Lung (tissue), 12 donors: ENCODE results near the gene C4BPB. TPM values are rescaled to one million over a fixed set of nuclear protein-coding genes. Genes with fewer than 3 reads are reported as not detected.

Experiments
- ATAC-seq: fragments of 200-7000 bp; cut with Tn5 transposase; one replicate; pipeline ENCODE4 v1.9.1; 2020; ENCODE audit warnings: moderate number of reproducible peaks; ENCODE audit not compliant: insufficient read depth, low FRiP score
- DNase-seq, 3 donors: peaks; one replicate each; pipeline ENCODE4 v3.0.0-alpha.2; 2013 to 2017
- H3K27ac ChIP-seq, 2 donors: one replicate each; pipeline ENCODE4 v1.5.1; 2013; ENCODE audit warnings: mild to moderate bottlenecking in 2 of 2, moderate library complexity in 2 of 2, control low read depth in 1 of 2, inconsistent platforms in 1 of 2, low read depth in 1 of 2, low read length in 1 of 2
- H3K27me3 ChIP-seq, 3 donors: one replicate each; pipeline ENCODE4 v1.5.1; 2013; ENCODE audit warnings: low read length in 2 of 3; ENCODE audit not compliant: control insufficient read depth in 3 of 3, insufficient read depth in 3 of 3
- H3K36me3 ChIP-seq, 4 donors: one replicate each; pipeline ENCODE4 v1.5.1; 2013; ENCODE audit warnings: low read length in 4 of 4, mild to moderate bottlenecking in 1 of 4, moderate library complexity in 1 of 4; ENCODE audit not compliant: control insufficient read depth in 4 of 4, insufficient read depth in 4 of 4
- H3K4me1 ChIP-seq, 5 donors: one replicate each; pipeline ENCODE4 v1.5.1; 2013; ENCODE audit warnings: low read length in 5 of 5, mild to moderate bottlenecking in 2 of 5, moderate library complexity in 1 of 5; ENCODE audit not compliant: control insufficient read depth in 5 of 5, insufficient read depth in 5 of 5
- H3K4me3 ChIP-seq: one replicate; pipeline ENCODE4 v1.5.1; 2013; ENCODE audit warnings: mild to moderate bottlenecking, control low read depth, moderate library complexity
- H3K9ac ChIP-seq, 2 donors: one replicate each; pipeline ENCODE4 v1.5.1; 2013; ENCODE audit warnings: low read length in 2 of 2, control low read depth in 1 of 2; ENCODE audit not compliant: insufficient read depth in 1 of 2
- H3K9me3 ChIP-seq, 4 donors: one replicate each; pipeline ENCODE4 v1.5.1; 2013; ENCODE audit warnings: low read length in 3 of 4, mild to moderate bottlenecking in 1 of 4, moderate library complexity in 1 of 4; ENCODE audit not compliant: control insufficient read depth in 4 of 4, insufficient read depth in 3 of 4
- CTCF ChIP-seq: IDR thresholded peaks from 2 replicates; pipeline ENCODE4 v1.5.1; 2012; ENCODE audit warnings: mild to moderate bottlenecking; ENCODE audit errors: control extremely low read depth, extremely low read depth
- WGBS, 2 donors: extraction: QIAGEN DNeasy Blood & Tissue Kit; methylation state at CpG; one replicate each; pipeline ENCODE4 v1.1.7; 2013; 5-methylcytosine and 5-hydroxymethylcytosine counted together
- polyA plus RNA-seq, 2 donors: library from polyadenylated mRNA; stranded (reverse); fragments of 200-250 nt; gene quantifications; one replicate each; pipeline ENCODE4 v1.2.1, GENCODE V29; 2013
- total RNA-seq, 2 donors: library from RNA; depleted of rRNA in 1 of 2; stranded (reverse); fragments of >200 nt in 1 of 2; gene quantifications; one replicate each; pipeline ENCODE4 v1.2.1, GENCODE V29; 2014 to 2021
- donor health status: control.
- donor health status: control.
- donor health status: Bipolar disorder and iron deficiency.
- donor health status: healthy.
- donor health status: DM: yes; HTN: yes; CAD: no.

C4BPB gene
- total and polyA plus RNA-seq, 4 donors = 2.6 to 6.5 (median 4.7) TPM

DNA sequence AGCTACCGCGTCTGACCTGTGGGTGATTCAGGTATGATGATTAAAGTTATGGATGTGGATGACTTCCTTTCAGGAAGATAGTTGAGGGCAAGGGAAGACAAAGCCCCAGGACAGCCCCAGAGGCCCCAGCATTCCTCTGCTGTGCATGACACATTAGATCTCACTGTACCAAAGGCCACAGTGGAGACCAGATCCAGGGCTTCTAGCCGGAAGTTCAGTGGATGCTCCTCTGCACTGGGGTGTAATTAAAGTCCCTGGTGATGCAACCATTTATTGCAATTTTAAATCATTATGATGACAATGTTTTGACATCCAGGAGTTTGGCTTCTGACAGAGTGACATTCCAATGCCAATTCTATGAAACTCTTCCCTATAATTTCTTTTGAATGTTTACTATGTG is 20.3 kb downstream of the C4BPB start:
- Histone ChIP-seq H3K27ac (no peak overlapping the region), H3K9me3 (no peaks in the 10 kb centered on the region), H3K36me3 (no peaks in the 10 kb centered on the region), H3K4me1 (no peaks in the 10 kb centered on the region), H3K27me3 (peaks cover 0 to 3% (median 0%) of the 10 kb centered on the region in 3 donors), H3K4me3 (no peak overlapping the region), H3K9ac (no peak overlapping the region)
- DNase-seq (no peak), ATAC-seq (no peak)
- WGBS, 2 donors = 83 to 89% methylated on average over 3 of the region's 3 CpGs
- TF ChIP-seq CTCF = no peak

- Histone ChIP-seq H3K9ac (no peak overlapping the region), H3K4me3 (no peak overlapping the region), H3K27me3 (peaks cover 0 to 3% (median 0%) of the 10 kb centered on the region in 3 donors), H3K9me3 (no peaks in the 10 kb centered on the region), H3K27ac (no peak overlapping the region), H3K36me3 (no peaks in the 10 kb centered on the region), H3K4me1 (no peaks in the 10 kb centered on the region)
- WGBS, 2 donors = 79 to 85% methylated on average over 2 of the region's 2 CpGs
- DNase-seq (no peak), ATAC-seq (no peak)
- TF ChIP-seq CTCF = no peak
These were observed 24.1 kb downstream of the C4BPB start for GRCh38 chr1:207112616-207113296.

- Histone ChIP-seq H3K9me3 (no peaks in the 10 kb centered on the region), H3K4me1 (no peaks in the 10 kb centered on the region), H3K27me3 (peaks cover 0 to under 1% (median 0%) of the 10 kb centered on the region in 3 donors), H3K4me3 (no peak overlapping the region), H3K27ac (no peak overlapping the region), H3K9ac (no peak overlapping the region), H3K36me3 (no peaks in the 10 kb centered on the region)
- no peak for ATAC-seq
- DNase-seq = no peak
- 72 to 85% methylated on average over 5 of the region's 5 CpGs for WGBS, 2 donors
- no peak for TF ChIP-seq CTCF
These were observed 26.6 kb downstream of the C4BPB start for GRCh38 chr1:207115269-207115668.

GRCh38 chr1:207124389-207124788 is 35.7 kb downstream of the C4BPB start:
- no peak overlapping the region for H3K27ac ChIP-seq
- WGBS, 2 donors = 87 to 92% methylated on average over 3 of the region's 3 CpGs

More at GRCh38 chr1:207124389-207124788, 35.7 kb downstream of the C4BPB start:
- ATAC-seq (no peak), DNase-seq (no peak)
- TF ChIP-seq CTCF = no peak
- Histone ChIP-seq H3K4me3 (no peak overlapping the region), H3K4me1 (no peaks in the 10 kb centered on the region), H3K27me3 (no peaks in the 10 kb centered on the region), H3K9me3 (peaks cover 0 to 18% (median 5%) of the 10 kb centered on the region in 4 donors), H3K9ac (no peak overlapping the region), H3K36me3 (peaks cover 0 to 3% (median 2%) of the 10 kb centered on the region in 4 donors)
